ENCODE data around the gene ATXN7L3B.
A peak's percentile ranks its signal among the peaks of the same experiment; 100 is the strongest.
"Not testable (repeated sequence)": the region's sequence is repeated elsewhere in the genome, so short reads cannot be mapped to it uniquely, and the experiment has no call there.

ATXN7L3B gene, protein sequence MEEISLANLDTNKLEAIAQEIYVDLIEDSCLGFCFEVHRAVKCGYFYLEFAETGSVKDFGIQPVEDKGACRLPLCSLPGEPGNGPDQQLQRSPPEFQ

GRCh38 chr12:74537707-74538385, at the start of gene ATXN7L3B:
Gene ATXN7L3B (plus strand): TSS chr12:74537835. CDS start chr12:74538113, 278 bp downstream.
- DNase-seq: peak; percentile 53

DNA sequence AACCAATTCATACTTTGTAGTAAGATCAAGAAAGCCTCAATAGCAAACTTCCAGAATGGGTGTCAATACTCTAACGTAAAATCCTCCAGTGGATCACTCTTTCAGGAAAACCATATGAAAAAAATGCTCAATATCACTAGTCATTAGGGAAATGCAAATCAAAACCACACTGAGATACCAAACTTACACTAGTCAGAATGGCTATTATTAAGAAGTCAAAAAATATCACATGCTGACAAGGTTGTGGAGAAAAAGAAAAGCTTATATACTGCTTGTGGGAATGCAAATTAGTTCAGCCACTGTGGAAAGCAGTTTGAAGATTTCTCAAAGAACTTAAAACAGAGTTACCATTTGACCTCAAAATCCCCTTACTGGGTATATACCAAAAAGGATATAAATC, 49.5 kb upstream of the ATXN7L3B start:
- DNase-seq: no peak

DNA sequence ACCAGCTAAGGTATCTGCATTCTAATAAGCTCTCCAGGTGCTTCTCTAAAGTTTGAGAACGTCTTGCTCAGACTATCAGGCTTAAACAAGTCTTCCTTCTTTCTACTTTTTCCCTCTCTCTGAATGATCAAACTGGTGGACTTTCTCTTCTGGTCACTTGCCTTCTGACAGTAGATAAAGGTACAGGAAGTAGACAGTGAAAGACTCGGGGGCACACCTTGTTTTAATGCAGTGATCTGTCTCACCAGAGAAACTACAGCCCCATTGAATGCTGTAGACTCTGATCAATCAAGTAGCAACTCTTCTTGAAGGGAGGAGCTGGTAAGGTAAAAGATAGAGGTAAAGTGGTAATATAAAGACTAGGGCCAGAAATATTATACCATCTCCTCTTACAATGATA, 48.1 kb upstream of the ATXN7L3B start:
- no peak for DNase-seq

DNA sequence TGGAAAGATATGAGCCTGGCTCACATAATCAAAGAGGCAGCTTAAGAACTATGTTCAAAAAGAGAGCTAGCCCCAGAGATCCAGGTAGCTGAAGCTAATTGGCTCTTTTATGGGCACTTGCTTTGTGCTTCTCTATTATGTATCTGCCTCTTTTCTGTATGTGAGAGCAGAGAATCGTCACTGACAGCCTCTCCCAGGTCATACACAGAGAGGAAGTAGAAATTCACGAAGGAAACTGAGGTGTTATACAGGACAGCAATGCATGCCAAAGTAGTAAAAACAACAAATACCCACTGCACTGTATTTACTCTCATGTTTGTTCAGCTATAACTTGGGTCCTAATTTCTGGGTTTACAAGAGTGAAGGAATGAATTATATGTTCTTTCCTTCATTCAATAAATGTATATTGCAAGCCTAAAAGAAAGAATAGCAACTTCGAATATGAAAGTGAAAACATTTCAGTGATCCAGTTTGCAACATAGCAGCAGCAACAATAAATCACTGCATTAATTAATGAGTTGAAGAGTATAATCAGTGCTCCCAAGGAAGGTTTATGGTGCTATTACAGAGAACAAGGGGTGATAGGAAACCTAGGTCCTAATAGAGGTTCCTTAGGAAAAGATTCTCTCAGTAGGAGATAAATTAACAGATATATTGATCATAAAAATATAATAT, 47.1 kb upstream of the ATXN7L3B start:
- no peak for DNase-seq

- DNase-seq: no peak
These were observed 46.3 kb upstream of the ATXN7L3B start for GRCh38 chr12:74491374-74491773.

- no peak for DNase-seq
These were observed 38.4 kb upstream of the ATXN7L3B start for GRCh38 chr12:74499192-74499591.

GRCh38 chr12:74508873-74509657, 28.6 kb upstream of the ATXN7L3B start:
- DNase-seq: not testable (repeated sequence)

GRCh38 chr12:74509886-74510285, 27.7 kb upstream of the ATXN7L3B start:
- no peak for DNase-seq

GRCh38 chr12:74514098-74514872, 23.4 kb upstream of the ATXN7L3B start:
- DNase-seq: no peak

DNA sequence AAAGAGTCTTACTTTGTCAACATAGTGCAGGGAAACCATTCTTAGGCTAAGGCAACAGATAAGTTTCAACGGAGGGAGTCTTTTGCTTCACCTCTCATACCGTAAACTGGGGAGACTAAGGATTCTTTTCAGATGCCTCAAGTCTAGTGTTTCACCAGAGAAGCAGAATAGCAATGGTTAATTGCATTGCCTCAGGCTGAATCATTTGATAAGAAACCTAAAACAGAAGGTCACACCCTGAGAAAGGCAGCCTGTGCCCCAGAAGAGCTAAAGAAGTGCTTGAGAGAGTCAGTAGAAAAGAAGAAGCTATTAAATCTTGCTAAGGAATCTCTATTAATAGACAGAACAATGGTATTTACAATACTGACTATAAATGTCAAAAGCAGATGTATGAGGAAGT, 21.8 kb upstream of the ATXN7L3B start:
- no peak for DNase-seq

GRCh38 chr12:74526535-74526934, 11.1 kb upstream of the ATXN7L3B start:
- DNase-seq: no peak

GRCh38 chr12:74527491-74527890, 10.1 kb upstream of the ATXN7L3B start:
- no peak for DNase-seq

DNA sequence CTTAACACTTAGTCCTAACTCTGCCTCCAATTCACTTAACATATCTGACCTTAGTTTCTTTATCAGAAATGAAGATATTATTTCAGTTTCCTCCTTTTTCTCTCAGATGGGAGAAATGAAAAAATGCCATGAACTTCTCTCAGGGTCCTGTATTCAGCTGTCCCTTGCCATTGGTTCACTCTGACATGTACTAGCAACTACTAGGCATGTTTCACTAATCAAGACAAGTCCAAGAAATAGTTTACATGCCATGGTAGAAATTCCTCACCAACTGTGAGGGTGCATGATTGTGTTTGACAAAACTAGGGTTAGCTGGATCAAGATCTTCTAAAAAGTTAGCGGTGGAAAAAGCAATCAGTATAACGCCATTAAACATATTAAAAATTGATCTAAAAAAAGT, 7.0 kb upstream of the ATXN7L3B start:
- DNase-seq: no peak

- DNase-seq: no peak
These were observed 2.1 kb upstream of the ATXN7L3B start for GRCh38 chr12:74535536-74535935.

DNA sequence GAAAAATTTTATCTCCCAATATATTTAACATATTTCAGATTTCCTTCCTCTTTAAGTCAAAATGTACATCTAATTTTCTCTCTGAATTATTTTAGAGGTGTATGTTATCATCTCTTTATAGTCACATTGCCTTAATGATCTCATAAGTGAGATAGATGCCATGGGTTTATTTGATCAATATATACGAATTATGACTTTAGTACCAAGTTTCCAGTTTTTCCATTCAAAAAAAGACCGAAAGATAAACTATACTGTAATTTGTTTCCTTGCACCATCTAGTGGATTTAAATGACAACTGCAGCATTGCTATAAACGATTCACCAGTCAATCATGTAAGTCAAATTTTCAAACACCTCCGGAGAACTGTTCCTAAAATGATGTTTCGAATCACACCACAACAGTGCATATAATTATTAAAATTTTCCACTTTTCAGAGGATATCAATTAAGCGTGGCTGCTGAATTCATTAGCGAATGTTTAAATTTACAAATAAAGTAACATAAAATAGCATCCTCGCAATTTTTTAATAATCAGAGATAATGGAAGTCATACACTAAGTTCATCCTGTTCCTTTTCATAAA, 419 bp upstream of the ATXN7L3B start:
- no peak for DNase-seq

- DNase-seq: no peak
These were observed 1.0 kb downstream of the ATXN7L3B start for GRCh38 chr12:74538491-74539258.

- DNase-seq: no peak
These were observed 1.6 kb downstream of the ATXN7L3B start for GRCh38 chr12:74539261-74539660.

- no peak for DNase-seq
These were observed 2.3 kb downstream of the ATXN7L3B start for GRCh38 chr12:74539765-74540526.

GRCh38 chr12:74541074-74541473, 3.4 kb downstream of the ATXN7L3B start:
- no peak for DNase-seq

GRCh38 chr12:74547249-74547648, 9.6 kb downstream of the ATXN7L3B start:
- no peak for DNase-seq

GRCh38 chr12:74551291-74551690, 13.7 kb downstream of the ATXN7L3B start:
- DNase-seq: no peak

Measured in GOT3 (cell line).